Measurements from ENCODE around the gene MXI1. TPM values are rescaled to one million over a fixed set of nuclear protein-coding genes. Genes with fewer than 3 reads are reported as not detected.

The MXI1 gene
- total RNA-seq, 1 experiment from 2014 or later: 19.5 TPM

GRCh38 chr10:110165239-110165638 is 42.2 kb upstream of the MXI1 start:
- intact Hi-C loops (cut with micrococcal nuclease): no loop called here
- no peak for TF ChIP-seq CTCF (IDR thresholded peaks at IDR 0.05; ENCODE audit: unreplicated experiment)
- no peaks in the 10 kb centered on the region for H3K36me3 Mint-ChIP-seq (ENCODE audit: insufficient read depth, unreplicated experiment)
- no TSS peak for BruUV-seq (replicated peaks)
- H3K4me1 Mint-ChIP-seq (ENCODE audit: insufficient read depth, unreplicated experiment): no peaks in the 10 kb centered on the region
- no peaks in the 10 kb centered on the region for H3K9me3 Mint-ChIP-seq (ENCODE audit: unreplicated experiment)
- H3K27me3 Mint-ChIP-seq (ENCODE audit: insufficient read depth, unreplicated experiment): peaks cover 21% of the 10 kb centered on the region
- CTCF ChIA-PET: interaction anchor here (1.0 to 1.6 kb wide), 2 partner anchors 16 to 27 kb away, joined by 3 to 4 read pairs; no protein-coding TSS in a partner anchor
- POLR2A ChIA-PET: no interaction called here
- DNase-seq (ENCODE audit: unreplicated experiment): no peak
- no peak overlapping the region for H3K27ac Mint-ChIP-seq (ENCODE audit: low read depth, unreplicated experiment)
- no peak overlapping the region for H3K4me3 Mint-ChIP-seq (ENCODE audit: unreplicated experiment)

- intact Hi-C loops (cut with micrococcal nuclease): no loop called here
- no peaks in the 10 kb centered on the region for H3K9me3 Mint-ChIP-seq (ENCODE audit: unreplicated experiment)
- H3K27me3 Mint-ChIP-seq (ENCODE audit: insufficient read depth, unreplicated experiment): peaks cover 22% of the 10 kb centered on the region
- no peak overlapping the region for H3K4me3 Mint-ChIP-seq (ENCODE audit: unreplicated experiment)
- BruUV-seq (replicated peaks): no TSS peak
- ChIA-PET CTCF (interaction anchor here (0.6 kb wide), 3 partner anchors 9 to 62 kb away, joined by 3 to 4 read pairs (median 3); no protein-coding TSS in a partner anchor), POLR2A (interaction anchor here (1.7 kb wide), 1 partner anchor 42 kb away, joined by 6 read pairs; no protein-coding TSS in a partner anchor)
- peaks cover 3% of the 10 kb centered on the region for H3K4me1 Mint-ChIP-seq (ENCODE audit: insufficient read depth, unreplicated experiment)
- H3K27ac Mint-ChIP-seq (ENCODE audit: low read depth, unreplicated experiment): no peak overlapping the region
- H3K36me3 Mint-ChIP-seq (ENCODE audit: insufficient read depth, unreplicated experiment): no peaks in the 10 kb centered on the region
- no peak for TF ChIP-seq CTCF (IDR thresholded peaks at IDR 0.05; ENCODE audit: unreplicated experiment)
- DNase-seq (ENCODE audit: unreplicated experiment): no peak
These were observed 40.3 kb upstream of the MXI1 start for GRCh38 chr10:110167149-110167548.

- Mint-ChIP-seq H3K27me3 (ENCODE audit: insufficient read depth, unreplicated experiment) (peaks cover 22% of the 10 kb centered on the region), H3K4me1 (ENCODE audit: insufficient read depth, unreplicated experiment) (peaks cover 6% of the 10 kb centered on the region), H3K9me3 (ENCODE audit: unreplicated experiment) (no peaks in the 10 kb centered on the region), H3K27ac (ENCODE audit: low read depth, unreplicated experiment) (no peak overlapping the region), H3K36me3 (ENCODE audit: insufficient read depth, unreplicated experiment) (no peaks in the 10 kb centered on the region), H3K4me3 (ENCODE audit: unreplicated experiment) (no peak overlapping the region)
- ChIA-PET POLR2A (interaction anchor here (1.7 kb wide), 1 partner anchor 40 kb away, joined by 6 read pairs; no protein-coding TSS in a partner anchor), CTCF (interaction anchor here (0.6 kb wide), 2 partner anchors 273 to 615 kb away, joined by 3 to 4 read pairs; no protein-coding TSS in a partner anchor)
- intact Hi-C loops (cut with micrococcal nuclease): no loop called here
- no peak for DNase-seq (ENCODE audit: unreplicated experiment)
- BruUV-seq (replicated peaks): no TSS peak
- no peak for TF ChIP-seq CTCF (IDR thresholded peaks at IDR 0.05; ENCODE audit: unreplicated experiment)
These were observed 38.6 kb upstream of the MXI1 start for GRCh38 chr10:110168601-110169481.

- Mint-ChIP-seq H3K4me1 (ENCODE audit: insufficient read depth, unreplicated experiment) (peaks cover 6% of the 10 kb centered on the region), H3K27ac (ENCODE audit: low read depth, unreplicated experiment) (no peak overlapping the region), H3K9me3 (ENCODE audit: unreplicated experiment) (no peaks in the 10 kb centered on the region), H3K27me3 (ENCODE audit: insufficient read depth, unreplicated experiment) (peaks cover 22% of the 10 kb centered on the region), H3K4me3 (ENCODE audit: unreplicated experiment) (no peak overlapping the region), H3K36me3 (ENCODE audit: insufficient read depth, unreplicated experiment) (no peaks in the 10 kb centered on the region)
- ChIA-PET CTCF (no interaction called here), POLR2A (no interaction called here)
- intact Hi-C loops (cut with micrococcal nuclease): no loop called here
- no peak for TF ChIP-seq CTCF (IDR thresholded peaks at IDR 0.05; ENCODE audit: unreplicated experiment)
- BruUV-seq (replicated peaks): no TSS peak
- DNase-seq (ENCODE audit: unreplicated experiment): no peak
These were observed 37.8 kb upstream of the MXI1 start for GRCh38 chr10:110169586-110169985.

Measured in MCF 10A (cell line).